SK-N-SH treated with all-trans-retinoic acid at 6 μM for 48 hours (cell line): ENCODE measurements around the gene SNAPC3.

Source experiments
- BACH2 ChIP-seq: fragments of 250-450 bp; sonication (Bioruptor Pico); IDR thresholded peaks from 2 replicates; pipeline ENCODE4 v1.9.0; 2021; ENCODE audit warnings: mild to moderate bottlenecking, borderline replicate concordance
- CSRNP3 ChIP-seq: fragments of 250-450 bp; sonication (Bioruptor Pico); IDR thresholded peaks from 2 replicates; pipeline ENCODE4 v1.5.1; 2021; ENCODE audit warnings: mild to moderate bottlenecking, moderate library complexity
- ESRRG ChIP-seq: fragments of 250-450 bp; sonication (Bioruptor Pico); IDR thresholded peaks from 2 replicates; pipeline ENCODE4 v1.6.1; 2021; ENCODE audit warnings: mild to moderate bottlenecking
- GLIS3 ChIP-seq: fragments of 250-450 bp; sonication (Bioruptor Pico); IDR thresholded peaks from 2 replicates; pipeline ENCODE4 v1.5.0; 2020; ENCODE audit warnings: mild to moderate bottlenecking, moderate library complexity
- POU6F1 ChIP-seq: fragments of 250-450 bp; sonication (Bioruptor Pico); IDR thresholded peaks from 2 replicates; pipeline ENCODE4 v1.8.0; 2021; ENCODE audit warnings: low read depth, mild to moderate bottlenecking, moderate library complexity, borderline replicate concordance
- TCF4 ChIP-seq: fragments of 250-450 bp; sonication (Bioruptor Pico); IDR thresholded peaks from 2 replicates; pipeline ENCODE4 v1.8.0; 2021; ENCODE audit warnings: mild to moderate bottlenecking, moderate library complexity, borderline replicate concordance
- TOX ChIP-seq: fragments of 250-450 bp; sonication (Bioruptor Pico); IDR thresholded peaks from 2 replicates; pipeline ENCODE4 v1.8.0; 2021; ENCODE audit warnings: mild to moderate bottlenecking, moderate library complexity, borderline replicate concordance
- ZFP3 ChIP-seq: fragments of 250-450 bp; sonication (Bioruptor Pico); IDR thresholded peaks from 2 replicates; pipeline ENCODE4 v1.5.0; 2020; ENCODE audit warnings: mild to moderate bottlenecking, moderate library complexity
- ZNF565 ChIP-seq: fragments of 450-650 bp; formaldehyde crosslinking; conservative IDR thresholded peaks from 2 replicates; pipeline ENCODE4 v1.5.0; 2020; ENCODE audit warnings: low read depth, mild to moderate bottlenecking, moderate library complexity
- ZNF8 ChIP-seq: fragments of 450-650 bp; formaldehyde crosslinking; IDR thresholded peaks from 2 replicates; pipeline ENCODE4 v1.5.0; 2020; ENCODE audit warnings: mild to moderate bottlenecking, moderate library complexity

- TF ChIP-seq BACH2 (CRISPR knock-in tag): no peak
- no peak for TF ChIP-seq TCF4
- TF ChIP-seq POU6F1 (CRISPR knock-in tag): no peak
- TF ChIP-seq ZFP3 (CRISPR knock-in tag): peak; percentile 36; the same call in 1 of the 2 replicates
- no peak for TF ChIP-seq CSRNP3 (CRISPR knock-in tag)
- no peak for TF ChIP-seq ESRRG (CRISPR knock-in tag)
- no peak for TF ChIP-seq ZNF8 (CRISPR knock-in tag)
- no peak for TF ChIP-seq GLIS3
- no peak for TF ChIP-seq TOX (CRISPR knock-in tag)
- TF ChIP-seq ZNF565 (CRISPR knock-in tag): no peak
Observed at GRCh38 chr9:15422372-15423230, at the start of gene SNAPC3.
